HL-60 (cell line): ENCODE measurements around the gene ARHGAP10.

Source experiments
- DNase-seq, 2 experiments: peaks; one replicate each; pipeline ENCODE4 v3.0.0-alpha.2; 2010 to 2020; ENCODE audit warnings: low read depth in 1 of 2, low spot score in 1 of 2
- H3K27ac ChIP-seq: fragments of 250-450 bp; sonication (Bioruptor Pico); replicated peaks from 2 replicates; pipeline ENCODE4 v1.5.1; 2020; ENCODE audit warnings: mild to moderate bottlenecking, moderate library complexity
- H3K27me3 ChIP-seq: fragments of 250-450 bp; sonication (Bioruptor Pico); 2 replicates; pipeline ENCODE4 v1.5.1; 2021; ENCODE audit warnings: mild to moderate bottlenecking, moderate library complexity; ENCODE audit not compliant: insufficient read depth, poor library complexity, severe bottlenecking
- H3K4me3 ChIP-seq: replicated peaks from 2 replicates; pipeline ENCODE4 v1.5.1; 2011; ENCODE audit warnings: mild to moderate bottlenecking, control low read depth, low read length; ENCODE audit not compliant: insufficient read depth
- CTCF ChIP-seq: IDR thresholded peaks from one replicate; pipeline ENCODE4 v1.5.1; 2011; ENCODE audit warnings: low read length, control low read depth, inconsistent platforms; ENCODE audit not compliant: insufficient read depth
- POLR2AphosphoS5 ChIP-seq: IDR thresholded peaks from 2 replicates; pipeline ENCODE4 v1.6.1; 2012; ENCODE audit warnings: low read depth
- REST ChIP-seq: IDR thresholded peaks from 2 replicates; pipeline ENCODE4 v1.6.1; 2012; ENCODE audit warnings: low read depth; ENCODE audit not compliant: insufficient replicate concordance
- SPI1 ChIP-seq: IDR thresholded peaks from 2 replicates; pipeline ENCODE4 v1.6.1; 2012; ENCODE audit warnings: low read depth, mild to moderate bottlenecking, borderline replicate concordance

ARHGAP10 gene

GRCh38 chr4:147985376-147985775 is 253.5 kb downstream of the ARHGAP10 start:
- no peak overlapping the region for H3K4me3 ChIP-seq
- no peak for DNase-seq
- no peaks in the 10 kb centered on the region for H3K27me3 ChIP-seq
- no peak for TF ChIP-seq POLR2AphosphoS5
- TF ChIP-seq SPI1, result no peak
- no peak for TF ChIP-seq CTCF
- no peak for TF ChIP-seq REST
- no peak overlapping the region for H3K27ac ChIP-seq

- peak in 1 of 2 experiments; percentile 16 for DNase-seq
- peak; percentile 96 for TF ChIP-seq SPI1
- no peak for TF ChIP-seq REST
- H3K27ac ChIP-seq, result no peak overlapping the region
- no peaks in the 10 kb centered on the region for H3K27me3 ChIP-seq
- no peak overlapping the region for H3K4me3 ChIP-seq
Observed at GRCh38 chr4:147987252-147987651, 255.4 kb downstream of the ARHGAP10 start.

GRCh38 chr4:147991543-147992283 is 259.8 kb downstream of the ARHGAP10 start:
- no peak overlapping the region for H3K4me3 ChIP-seq
- TF ChIP-seq CTCF, result no peak
- TF ChIP-seq POLR2AphosphoS5, result no peak
- no peak for TF ChIP-seq REST
- H3K27me3 ChIP-seq, result no peaks in the 10 kb centered on the region
- no peak overlapping the region for H3K27ac ChIP-seq
- no peak for DNase-seq
